ENCODE data around the gene PARD3B.

Gene PARD3B

DNA sequence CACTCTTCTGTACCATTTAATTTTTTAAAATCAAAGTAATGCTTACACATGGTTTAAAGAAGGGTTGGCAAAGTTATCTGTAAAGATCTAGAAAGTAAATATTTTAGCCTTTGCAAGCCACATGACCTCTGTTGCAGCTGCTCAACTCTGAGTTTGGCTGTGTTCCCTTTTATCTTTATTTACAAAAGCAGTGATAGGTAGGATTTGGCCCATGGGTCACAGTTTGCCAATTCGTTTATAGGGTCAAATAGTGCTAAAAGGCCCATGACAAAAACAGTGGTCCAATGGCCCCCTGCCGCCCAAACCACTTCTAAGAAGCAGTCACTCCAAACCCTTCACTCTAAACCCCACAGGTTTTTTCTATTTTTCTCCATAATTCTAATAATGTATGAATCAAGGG is 124.8 kb downstream of the PARD3B start:
- Histone ChIP-seq H3K4me3 (ENCODE audit: insufficient read depth, low read length, poor library complexity, severe bottlenecking) (no peak overlapping the region), H4K20me1 (ENCODE audit: low read depth, low read length) (no peaks in the 10 kb centered on the region), H3K4me2 (ENCODE audit: low read depth, low read length, poor library complexity, severe bottlenecking) (no peak overlapping the region), H3K36me3 (ENCODE audit: low read length) (no peaks in the 10 kb centered on the region), H3K27ac (ENCODE audit: low read depth, low read length) (no peak overlapping the region), H3K9me3 (ENCODE audit: insufficient read depth, low read length) (no peaks in the 10 kb centered on the region), H3F3A (ENCODE audit: insufficient read depth) (no peaks in the 10 kb centered on the region), H3K79me2 (ENCODE audit: insufficient read depth, low read length) (no peaks in the 10 kb centered on the region), H2AFZ (ENCODE audit: low read depth, low read length, severe bottlenecking) (no peak overlapping the region), H3K27me3 (ENCODE audit: low read length) (no peaks in the 10 kb centered on the region), H3K9ac (ENCODE audit: low read length) (no peak overlapping the region), H3K9me2 (replicated peaks; ENCODE audit: insufficient read depth, low read length) (no peaks in the 10 kb centered on the region)
- TF ChIP-seq, protein P1, sequence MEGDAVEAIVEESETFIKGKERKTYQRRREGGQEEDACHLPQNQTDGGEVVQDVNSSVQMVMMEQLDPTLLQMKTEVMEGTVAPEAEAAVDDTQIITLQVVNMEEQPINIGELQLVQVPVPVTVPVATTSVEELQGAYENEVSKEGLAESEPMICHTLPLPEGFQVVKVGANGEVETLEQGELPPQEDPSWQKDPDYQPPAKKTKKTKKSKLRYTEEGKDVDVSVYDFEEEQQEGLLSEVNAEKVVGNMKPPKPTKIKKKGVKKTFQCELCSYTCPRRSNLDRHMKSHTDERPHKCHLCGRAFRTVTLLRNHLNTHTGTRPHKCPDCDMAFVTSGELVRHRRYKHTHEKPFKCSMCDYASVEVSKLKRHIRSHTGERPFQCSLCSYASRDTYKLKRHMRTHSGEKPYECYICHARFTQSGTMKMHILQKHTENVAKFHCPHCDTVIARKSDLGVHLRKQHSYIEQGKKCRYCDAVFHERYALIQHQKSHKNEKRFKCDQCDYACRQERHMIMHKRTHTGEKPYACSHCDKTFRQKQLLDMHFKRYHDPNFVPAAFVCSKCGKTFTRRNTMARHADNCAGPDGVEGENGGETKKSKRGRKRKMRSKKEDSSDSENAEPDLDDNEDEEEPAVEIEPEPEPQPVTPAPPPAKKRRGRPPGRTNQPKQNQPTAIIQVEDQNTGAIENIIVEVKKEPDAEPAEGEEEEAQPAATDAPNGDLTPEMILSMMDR (IDR thresholded peaks at IDR 0.05; ENCODE audit: insufficient read depth, low read length, poor library complexity, severe bottlenecking): no peak
- TF ChIP-seq EZH2phosphoT487 (conservative IDR thresholded peaks at IDR 0.05; ENCODE audit: low read length): no peak

DNA sequence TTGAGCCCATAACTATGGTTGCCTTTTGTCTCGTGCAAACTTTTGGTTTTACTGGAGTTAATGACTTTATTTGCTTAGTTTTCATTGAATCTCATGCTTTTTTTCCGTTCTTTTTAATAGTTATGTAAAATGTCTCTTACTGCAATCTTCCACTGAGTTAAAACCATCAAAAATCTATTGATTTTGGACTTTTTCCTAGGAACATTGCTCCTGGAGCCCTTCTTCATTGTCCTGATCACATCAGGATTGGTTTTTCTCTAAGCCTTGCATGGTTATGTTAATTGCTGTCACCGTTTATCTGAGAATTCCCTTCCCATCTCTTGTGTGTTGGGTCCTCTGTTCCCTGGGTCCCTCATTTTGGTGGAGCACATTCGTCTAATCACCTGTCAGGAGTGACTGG is 125.5 kb downstream of the PARD3B start:
- Histone ChIP-seq H3K27me3 (ENCODE audit: low read length) (no peaks in the 10 kb centered on the region), H3K4me2 (ENCODE audit: low read depth, low read length, poor library complexity, severe bottlenecking) (no peak overlapping the region), H3K4me3 (ENCODE audit: insufficient read depth, low read length, poor library complexity, severe bottlenecking) (no peak overlapping the region), H3K9me3 (ENCODE audit: insufficient read depth, low read length) (no peaks in the 10 kb centered on the region), H3K36me3 (ENCODE audit: low read length) (no peaks in the 10 kb centered on the region), H3K9me2 (replicated peaks; ENCODE audit: insufficient read depth, low read length) (no peaks in the 10 kb centered on the region), H3F3A (ENCODE audit: insufficient read depth) (no peaks in the 10 kb centered on the region), H3K9ac (ENCODE audit: low read length) (no peak overlapping the region), H3K79me2 (ENCODE audit: insufficient read depth, low read length) (no peaks in the 10 kb centered on the region), H2AFZ (ENCODE audit: low read depth, low read length, severe bottlenecking) (no peak overlapping the region), H3K27ac (ENCODE audit: low read depth, low read length) (no peak overlapping the region), H4K20me1 (ENCODE audit: low read depth, low read length) (no peaks in the 10 kb centered on the region)
- no peak for TF ChIP-seq EZH2phosphoT487 (conservative IDR thresholded peaks at IDR 0.05; ENCODE audit: low read length)
- TF ChIP-seq, protein P1 (IDR thresholded peaks at IDR 0.05; ENCODE audit: insufficient read depth, low read length, poor library complexity, severe bottlenecking): no peak

DNA sequence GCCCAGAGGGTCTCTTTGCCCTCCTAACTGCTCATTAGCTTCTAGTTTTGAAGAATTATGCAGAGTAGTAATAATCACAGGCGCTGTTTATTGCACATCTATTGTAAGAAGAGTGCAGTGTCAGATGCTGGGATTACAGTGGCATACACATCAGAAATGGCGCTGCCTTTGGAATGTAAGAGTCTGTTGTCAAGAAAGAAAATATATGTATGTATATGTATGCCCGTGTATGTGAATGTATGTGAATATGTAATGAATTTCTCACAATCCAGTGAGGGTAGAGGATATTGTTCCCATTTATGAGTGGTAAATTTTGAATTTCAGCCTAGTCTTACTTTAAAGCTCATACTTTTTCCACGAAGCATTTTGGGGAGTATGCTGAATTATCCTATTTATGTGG is 127.5 kb downstream of the PARD3B start:
- TF ChIP-seq EZH2phosphoT487 (conservative IDR thresholded peaks at IDR 0.05; ENCODE audit: low read length): no peak
- no peak overlapping the region for H3K4me3 ChIP-seq (ENCODE audit: insufficient read depth, low read length, poor library complexity, severe bottlenecking)
- no peaks in the 10 kb centered on the region for H3K9me3 ChIP-seq (ENCODE audit: insufficient read depth, low read length)
- no peaks in the 10 kb centered on the region for H4K20me1 ChIP-seq (ENCODE audit: low read depth, low read length)
- H2AFZ ChIP-seq (ENCODE audit: low read depth, low read length, severe bottlenecking): no peak overlapping the region
- no peaks in the 10 kb centered on the region for H3K79me2 ChIP-seq (ENCODE audit: insufficient read depth, low read length)
- H3K4me2 ChIP-seq (ENCODE audit: low read depth, low read length, poor library complexity, severe bottlenecking): no peak overlapping the region
- no peaks in the 10 kb centered on the region for H3K9me2 ChIP-seq (replicated peaks; ENCODE audit: insufficient read depth, low read length)
- no peaks in the 10 kb centered on the region for H3F3A ChIP-seq (ENCODE audit: insufficient read depth)
- no peaks in the 10 kb centered on the region for H3K27me3 ChIP-seq (ENCODE audit: low read length)
- H3K27ac ChIP-seq (ENCODE audit: low read depth, low read length): no peak overlapping the region
- H3K9ac ChIP-seq (ENCODE audit: low read length): no peak overlapping the region
- no peaks in the 10 kb centered on the region for H3K36me3 ChIP-seq (ENCODE audit: low read length)

DNA sequence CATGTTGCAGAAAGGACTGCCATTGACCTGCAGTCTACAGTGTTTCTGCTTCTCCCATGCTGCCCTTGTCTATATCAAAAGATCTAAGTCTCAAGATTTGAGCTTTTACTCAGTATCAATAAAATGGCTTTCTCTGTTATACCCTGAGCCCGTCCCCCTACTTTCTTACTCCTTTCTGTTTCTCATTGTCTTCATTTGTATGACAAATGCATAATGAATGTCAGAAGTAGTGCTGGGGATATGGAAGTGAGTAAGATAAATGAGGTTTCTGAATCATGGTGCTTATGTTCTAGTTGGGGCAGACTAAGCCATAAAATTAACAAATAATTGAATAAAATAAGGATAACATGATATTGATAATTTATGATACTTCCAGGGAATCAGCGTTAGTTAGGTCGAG is 128.6 kb downstream of the PARD3B start:
- H3K4me2 ChIP-seq (ENCODE audit: low read depth, low read length, poor library complexity, severe bottlenecking): no peak overlapping the region
- TF ChIP-seq, protein P1 (IDR thresholded peaks at IDR 0.05; ENCODE audit: insufficient read depth, low read length, poor library complexity, severe bottlenecking): no peak
- TF ChIP-seq EZH2phosphoT487 (conservative IDR thresholded peaks at IDR 0.05; ENCODE audit: low read length): no peak
- H3K9me2 ChIP-seq (replicated peaks; ENCODE audit: insufficient read depth, low read length): no peaks in the 10 kb centered on the region
- no peaks in the 10 kb centered on the region for H4K20me1 ChIP-seq (ENCODE audit: low read depth, low read length)
- H2AFZ ChIP-seq (ENCODE audit: low read depth, low read length, severe bottlenecking): no peak overlapping the region
- H3K9ac ChIP-seq (ENCODE audit: low read length): no peak overlapping the region
- no peaks in the 10 kb centered on the region for H3K9me3 ChIP-seq (ENCODE audit: insufficient read depth, low read length)
- no peak overlapping the region for H3K4me3 ChIP-seq (ENCODE audit: insufficient read depth, low read length, poor library complexity, severe bottlenecking)
- H3K27me3 ChIP-seq (ENCODE audit: low read length): no peaks in the 10 kb centered on the region
- H3K79me2 ChIP-seq (ENCODE audit: insufficient read depth, low read length): no peaks in the 10 kb centered on the region
- H3K36me3 ChIP-seq (ENCODE audit: low read length): no peaks in the 10 kb centered on the region
- H3K27ac ChIP-seq (ENCODE audit: low read depth, low read length): no peak overlapping the region
- no peaks in the 10 kb centered on the region for H3F3A ChIP-seq (ENCODE audit: insufficient read depth)

All from SU-DHL-6 (cell line).